Adrenal gland (tissue), 12 donors: Measurements from ENCODE around the gene PLCG2. TPM values are rescaled to one million over a fixed set of nuclear protein-coding genes. Genes with fewer than 3 reads are reported as not detected.

ENCODE experiments used
- DNase-seq, 7 donors: peaks; one replicate each; pipeline ENCODE4 v3.0.0-alpha.2; 2019 to 2020
- H3K27ac ChIP-seq, 5 donors: fragments of 200-600 bp; sonication (generic) in 4 of 5; 1 replicate in 3 of 5; 2 replicates in 2 of 5; pipeline versions ENCODE4 v1.5.1 to v1.8.0; 2016 to 2020; ENCODE audit warnings: mild to moderate bottlenecking in 1 of 5
- H3K27me3 ChIP-seq: fragments of 200-600 bp; 2 replicates; pipeline ENCODE4 v1.8.0; 2021
- H3K36me3 ChIP-seq, 2 donors: fragments of 200-600 bp; replicated peaks in 1 of 2; 1 replicate in 1 of 2; 2 replicates in 1 of 2; pipeline versions ENCODE4 v1.5.1 to v1.8.0; 2018 to 2022
- H3K4me1 ChIP-seq, 2 donors: fragments of 200-600 bp; replicated peaks in 1 of 2; 1 replicate in 1 of 2; 2 replicates in 1 of 2; pipeline versions ENCODE4 v1.5.1 to v1.8.0; 2018 to 2021
- H3K4me3 ChIP-seq, 4 donors: fragments of 200-600 bp; sonication (generic) in 3 of 4; one replicate each; pipeline ENCODE4 v1.5.1; 2016 to 2018
- H3K9me3 ChIP-seq, 3 donors: fragments of 200-600 bp; sonication (generic) in 1 of 3; replicated peaks in 1 of 3; 1 replicate in 2 of 3; 2 replicates in 1 of 3; pipeline versions ENCODE4 v1.5.1 to v1.8.0; 2016 to 2021
- CTCF ChIP-seq, 6 experiments: fragments of 450-650 bp in 4 of 6; fragments of 200-600 bp in 2 of 6; sonication (generic) in 1 of 6; IDR thresholded peaks; 1 replicate in 5 of 6; 2 replicates in 1 of 6; pipeline versions ENCODE4 v1.5.1 to v1.8.0; 2016 to 2021; ENCODE audit warnings: antibody characterized with exemption in 6 of 6, mild to moderate bottlenecking in 2 of 6, moderate library complexity in 1 of 6
- POLR2A ChIP-seq, 2 donors: fragments of 450-650 bp; IDR thresholded peaks; one replicate each; pipeline ENCODE4 v1.6.1; 2017; ENCODE audit warnings: antibody characterized with exemption in 2 of 2, mild to moderate bottlenecking in 2 of 2, moderate library complexity in 1 of 2
- WGBS, 4 donors: extraction: QIAGEN DNeasy Blood & Tissue Kit in 2 of 4; methylation state at CpG; one replicate each; pipeline versions ENCODE4 v1.1.5 to v1.1.7; 2013 to 2017; 5-methylcytosine and 5-hydroxymethylcytosine counted together
- intact Hi-C, 2 donors: fragments of 100-400 bp; cut with DNase I; formaldehyde crosslinking; loops; one replicate each; pipeline versions ENCODE4 v1.14.1 to v1.15.0; 2022 to 2023
- polyA plus RNA-seq, 3 donors: library from polyadenylated mRNA; stranded (reverse); fragments of 200-250 nt in 2 of 3; fragments of 350-450 nt in 1 of 3; fragmentation: Illumina TruSeq in 1 of 3; extraction: RNeasy Lipid Tissue Mini Kit (QIAGEN cat#74804) in 1 of 3; gene quantifications; one replicate each; pipeline ENCODE4 v1.2.3, GENCODE V29; 2013 to 2014
- total RNA-seq, 9 donors: library from RNA; depleted of rRNA in 4 of 9; stranded (reverse); fragments of >200 nt in 4 of 9; fragments of 120-200 nt in 1 of 9; fragmentation: NEBNext Ultra II Directional in 1 of 9; extraction: Animal tissue kit (Norgen Biotek cat#: 25700) in 1 of 9; gene quantifications; one replicate each; pipeline versions ENCODE4 v1.1.0 to v1.2.4, GENCODE V29; 2013 to 2023
- donor health status: healthy with polysubstance abuse.
- donor health status: Bipolar disorder and iron deficiency.
- donor health status: DM: yes; HTN: yes; CAD: no.
- donor health status: DM: no; HTN: no; CAD: no.
- donor health status: DM: no; HTN: no; CAD: no.
- donor health status: DM: yes; HTN: yes; CAD: no.

PLCG2 gene
- total and polyA plus RNA-seq, 12 donors = 4.8 to 47.6 (median 10.9) TPM

- no peaks in the 10 kb centered on the region for H3K36me3 ChIP-seq
- H3K9me3 ChIP-seq = no peaks in the 10 kb centered on the region
- 84 to 91% (median 88%) methylated on average over 16 of the region's 16 CpGs for WGBS, 4 donors
- intact Hi-C loops = no loop called here
- H3K4me3 ChIP-seq = no peak overlapping the region
- no peak for DNase-seq
- H3K27ac ChIP-seq = no peak overlapping the region
- no peaks in the 10 kb centered on the region for H3K27me3 ChIP-seq
- H3K4me1 ChIP-seq = no peaks in the 10 kb centered on the region
- TF ChIP-seq POLR2A (IDR thresholded peaks at IDR 0.05) (no peak), CTCF (IDR thresholded peaks at IDR 0.05) (no peak)
These were observed 129.6 kb downstream of the PLCG2 start for GRCh38 chr16:81908466-81909262.

GRCh38 chr16:81910366-81910885 is 131.3 kb downstream of the PLCG2 start:
- Histone ChIP-seq H3K36me3 (no peaks in the 10 kb centered on the region), H3K27ac (no peak overlapping the region), H3K9me3 (no peaks in the 10 kb centered on the region), H3K4me1 (no peaks in the 10 kb centered on the region), H3K27me3 (no peaks in the 10 kb centered on the region), H3K4me3 (no peak overlapping the region)
- no peak for TF ChIP-seq CTCF (IDR thresholded peaks at IDR 0.05)
- no peak for TF ChIP-seq POLR2A (IDR thresholded peaks at IDR 0.05)
- DNase-seq = no peak
- intact Hi-C loops = no loop called here
- WGBS, 4 donors = 91 to 96% (median 94%) methylated on average over 21 to 28 of the region's 28 CpGs

GRCh38 chr16:81912395-81912794 is 133.3 kb downstream of the PLCG2 start:
- WGBS, 4 donors = 79 to 90% (median 84%) methylated on average over 14 of the region's 14 CpGs
- TF ChIP-seq POLR2A (IDR thresholded peaks at IDR 0.05) (no peak), CTCF (IDR thresholded peaks at IDR 0.05) (no peak)
- Histone ChIP-seq H3K4me3 (no peak overlapping the region), H3K27me3 (no peaks in the 10 kb centered on the region), H3K27ac (no peak overlapping the region), H3K9me3 (no peaks in the 10 kb centered on the region), H3K36me3 (no peaks in the 10 kb centered on the region), H3K4me1 (no peaks in the 10 kb centered on the region)
- intact Hi-C loops = no loop called here
- no peak for DNase-seq

- 74 to 89% (median 79%) methylated on average over 5 of the region's 5 CpGs for WGBS, 4 donors
- no peaks in the 10 kb centered on the region for H3K4me1 ChIP-seq
- no peaks in the 10 kb centered on the region for H3K9me3 ChIP-seq
- no peak for DNase-seq
- H3K27me3 ChIP-seq = no peaks in the 10 kb centered on the region
- H3K36me3 ChIP-seq = no peaks in the 10 kb centered on the region
- intact Hi-C loops = no loop called here
- H3K27ac ChIP-seq = no peak overlapping the region
- H3K4me3 ChIP-seq = no peak overlapping the region
- TF ChIP-seq CTCF (IDR thresholded peaks at IDR 0.05) (no peak), POLR2A (IDR thresholded peaks at IDR 0.05) (no peak)
These were observed 134.1 kb downstream of the PLCG2 start for GRCh38 chr16:81913222-81913621.
